K562 (cell line): ENCODE measurements around the gene PCCA. TPM values are rescaled to one million over a fixed set of nuclear protein-coding genes. Genes with fewer than 3 reads are reported as not detected.

Experiments
- ATAC-seq: fragments of 200-7000 bp; cut with Tn5 transposase; 3 replicates; pipeline ENCODE4 v1.9.1; 2020; ENCODE audit warnings: moderate library complexity
- BruUV-seq: library from RNA; stranded (reverse); fragments of 400-500 nt; replicated peaks from 2 replicates; lab custom pipeline; 2021; lab: Mats Ljungman, UMichigan
- CTCF ChIA-PET: fragments of 300-600 bp; formaldehyde crosslinking; extraction: SDS; loops from one replicate; lab custom pipeline; 2021; ENCODE audit warnings: low intra/inter-chr PET ratio; lab: Yijun Ruan, JAX
- POLR2A ChIA-PET: fragments of 300-600, 350-650 bp; sonication (Branson Sonifier 250); formaldehyde crosslinking; extraction: SDS; loops from one replicate; lab custom pipeline; 2021; ENCODE audit warnings: antibody characterized with exemption, inconsistent platforms; lab: Yijun Ruan, JAX
- DNase-seq, 4 experiments: peaks; one replicate each; pipeline versions ENCODE4 v3.0.0 to v3.0.0-alpha.2; 2011 to 2018; ENCODE audit warnings: low spot score in 3 of 4, mixed read lengths in 3 of 4; ENCODE audit errors: extremely low read depth in 1 of 4
- FAIRE-seq: peaks from 2 replicates; lab custom pipeline; 2011; peaks lifted over from hg19 to GRCh38; lab: Jason Lieb, UNC
- H2AFZ ChIP-seq: 2 replicates; pipeline ENCODE4 v1.6.0; 2011; ENCODE audit warnings: low read depth, low read length, control low read depth, inconsistent platforms
- H3K27ac ChIP-seq: fragments of 200-600 bp; 3 replicates; pipeline ENCODE4 v1.8.0; 2011; ENCODE audit warnings: low read depth, mild to moderate bottlenecking, control low read depth, inconsistent platforms, low read length, moderate library complexity, mixed read lengths; ENCODE audit errors: extremely low read depth
- H3K27me3 ChIP-seq, 2 experiments: fragments of 300-600 bp in 1 of 2; 2 replicates in 1 of 2; 3 replicates in 1 of 2; pipeline versions ENCODE4 v1.6.0 to v1.8.0; 2011; ENCODE audit warnings: inconsistent platforms in 2 of 2, low read length in 2 of 2, mild to moderate bottlenecking in 1 of 2, mixed read lengths in 1 of 2, moderate library complexity in 1 of 2; ENCODE audit not compliant: control insufficient read depth in 2 of 2, insufficient read depth in 2 of 2
- H3K36me3 ChIP-seq: fragments of 300-600 bp; 3 replicates; pipeline ENCODE4 v1.8.0; 2011; ENCODE audit warnings: mild to moderate bottlenecking, low read length, inconsistent platforms; ENCODE audit not compliant: control insufficient read depth, insufficient read depth
- H3K4me1 ChIP-seq, 2 experiments: fragments of 200-600 bp in 1 of 2; replicated peaks in 1 of 2; 2 replicates in 1 of 2; 3 replicates in 1 of 2; pipeline versions ENCODE4 v1.5.1 to v1.8.0; 2011; ENCODE audit warnings: inconsistent platforms in 2 of 2, low read length in 2 of 2, mild to moderate bottlenecking in 1 of 2, mixed read lengths in 1 of 2, moderate library complexity in 1 of 2; ENCODE audit not compliant: control insufficient read depth in 2 of 2, insufficient read depth in 2 of 2
- H3K4me2 ChIP-seq: 2 replicates; pipeline ENCODE4 v1.6.1; 2011; ENCODE audit warnings: low read length, control low read depth, inconsistent platforms, mixed read lengths; ENCODE audit not compliant: insufficient read depth
- H3K4me3 ChIP-seq: fragments of 200-600 bp; sonication (generic), shearing (Covaris generic); 2 replicates; pipeline ENCODE4 v1.5.1; 2016; ENCODE audit warnings: control low read depth, inconsistent platforms
- H3K79me2 ChIP-seq: fragments of 200-600 bp; 3 replicates; pipeline ENCODE4 v1.8.0; 2011; ENCODE audit warnings: low read length, inconsistent platforms; ENCODE audit not compliant: control insufficient read depth, insufficient read depth
- H3K9ac ChIP-seq, 2 experiments: 2 replicates each; pipeline versions ENCODE4 v1.6.0 to v1.6.1; 2011; ENCODE audit warnings: low read depth in 2 of 2, low read length in 2 of 2, control low read depth in 1 of 2, inconsistent platforms in 1 of 2, mild to moderate bottlenecking in 1 of 2, mixed read lengths in 1 of 2; ENCODE audit not compliant: insufficient read depth in 1 of 2
- H3K9me1 ChIP-seq: one replicate; pipeline ENCODE4 v1.6.0; 2011; ENCODE audit warnings: inconsistent platforms, mild to moderate bottlenecking, low read length, moderate library complexity; ENCODE audit not compliant: control insufficient read depth, insufficient read depth
- H3K9me3 ChIP-seq: replicated peaks from 2 replicates; pipeline ENCODE4 v1.5.1; 2011; ENCODE audit warnings: low read depth, low read length, inconsistent platforms; ENCODE audit not compliant: control insufficient read depth, insufficient read depth
- H4K20me1 ChIP-seq: replicated peaks from 2 replicates; pipeline ENCODE4 v1.6.1; 2011; ENCODE audit warnings: low read length, inconsistent platforms, mixed read lengths; ENCODE audit not compliant: control insufficient read depth, insufficient read depth
- BRD9 ChIP-seq: fragments of 450-650 bp; IDR thresholded peaks from 2 replicates; pipeline ENCODE4 v1.6.1; 2018; ENCODE audit warnings: low read depth; ENCODE audit not compliant: partially characterized antibody
- DPF2 ChIP-seq: fragments of 450-650 bp; IDR thresholded peaks from 2 replicates; pipeline ENCODE4 v1.6.1; 2016
- E2F3 ChIP-seq: fragments of 250-450 bp; sonication (Bioruptor Pico); IDR thresholded peaks from 2 replicates; pipeline ENCODE4 v1.4.0; 2020; ENCODE audit warnings: mild to moderate bottlenecking
- HOXB6 ChIP-seq: fragments of 250-450 bp; sonication (Bioruptor Pico); IDR thresholded peaks from 2 replicates; pipeline ENCODE4 v1.5.1; 2022; ENCODE audit warnings: mild to moderate bottlenecking, borderline replicate concordance
- JUNB ChIP-seq: fragments of 450-650 bp; formaldehyde crosslinking; conservative IDR thresholded peaks from 2 replicates; pipeline ENCODE4 v1.4.0; 2020; ENCODE audit warnings: mild to moderate bottlenecking
- KLF13 ChIP-seq: fragments of 450-650 bp; IDR thresholded peaks from 2 replicates; pipeline ENCODE4 v1.6.1; 2016; ENCODE audit warnings: missing genetic modification characterization, low read depth, mild to moderate bottlenecking, missing compliant biosample characterization, moderate library complexity, borderline replicate concordance
- KLF16 ChIP-seq: IDR thresholded peaks from 2 replicates; pipeline ENCODE4 v1.6.1; 2016; ENCODE audit warnings: antibody characterized with exemption
- PRDM10 ChIP-seq: fragments of 450-650 bp; IDR thresholded peaks from 2 replicates; pipeline ENCODE4 v1.6.1; 2018; ENCODE audit not compliant: partially characterized antibody
- SNRNP70 ChIP-seq: fragments of 200-400 bp; formaldehyde crosslinking; optimal IDR thresholded peaks from 2 replicates; pipeline ENCODE3; 2017; ENCODE audit warnings: low read depth, low read length
- ZNF253 ChIP-seq: fragments of 250-450 bp; sonication (Bioruptor Pico); conservative IDR thresholded peaks from 2 replicates; pipeline ENCODE4 v1.6.1; 2021; ENCODE audit warnings: mild to moderate bottlenecking
- ZNF57 ChIP-seq: fragments of 450-650 bp; formaldehyde crosslinking; IDR thresholded peaks from 2 replicates; pipeline ENCODE4 v1.4.0; 2020; ENCODE audit warnings: mild to moderate bottlenecking, moderate library complexity
- WGBS: fragments of 100-300 bp; shearing (Covaris generic); methylation state at CpG from one replicate; pipeline ENCODE4 v1.1.6; 2016; ENCODE audit warnings: low coverage, mixed read lengths; ENCODE audit not compliant: insufficient coverage; ENCODE audit errors: missing lambda C conversion rate; 5-methylcytosine and 5-hydroxymethylcytosine counted together
- in situ Hi-C: fragments of 300-500 bp; cut with MboI; formaldehyde crosslinking; loops from 4 replicates; pipeline ENCODE4 v1.15.0; 2018; ENCODE audit warnings: inconsistent platforms, mixed read lengths
- intact Hi-C: fragments of 100-400 bp; cut with micrococcal nuclease; formaldehyde crosslinking; loops from 2 replicates; pipeline ENCODE4 v1.14.2; 2022
- polyA plus RNA-seq, 8 experiments: library from polyadenylated mRNA; depleted of rRNA in 4 of 8; stranded (reverse) in 5 of 8; unstranded in 3 of 8; fragments of >200 nt; fragmentation: Nextera tagmentation in 2 of 8; fragmentation: Illumina TruSeq in 1 of 8; extraction: Ambion mirVana in 2 of 8; extraction: Trizol in 1 of 8; gene quantifications; 2 replicates each; pipeline versions ENCODE4 v1.2.1 to v1.2.3, GENCODE V29; 2011 to 2014; ENCODE audit warnings: inconsistent platforms in 1 of 8, missing spikeins in 1 of 8
- total RNA-seq, 7 experiments: library from RNA; depleted of rRNA in 6 of 7; stranded (reverse); fragments of >200 nt in 6 of 7; fragmentation: Illumina TruSeq in 2 of 7; extraction: Trizol in 2 of 7; gene quantifications; 2 replicates each; pipeline versions ENCODE4 v1.2.1 to v1.2.3, GENCODE V29; 2011 to 2021; ENCODE audit warnings: low replicate concordance in 1 of 7

Gene PCCA
- total and polyA plus RNA-seq, 9 of the 15 experiments (the other 6 are each of a cell fraction or from before 2014, with no cell fraction given): 5.2 to 14.1 (median 9.7) TPM

- TF ChIP-seq KLF13 (tag) (no peak), KLF16 (no peak), BRD9 (no peak), HOXB6 (CRISPR knock-in tag) (no peak), ZNF253 (CRISPR knock-in tag) (no peak), SNRNP70 (no peak), ZNF57 (CRISPR knock-in tag) (no peak), DPF2 (no peak), PRDM10 (no peak), JUNB (CRISPR knock-in tag) (no peak), E2F3 (CRISPR knock-in tag) (no peak)
- H3K9ac ChIP-seq: no peak overlapping the region
- H3K4me2 ChIP-seq: no peak overlapping the region
- no peaks in the 10 kb centered on the region for H3K36me3 ChIP-seq
- H4K20me1 ChIP-seq: no peaks in the 10 kb centered on the region; the same call in 1 of the 2 replicates
- intact Hi-C loops (no loop called here), in situ Hi-C loops (no loop called here)
- no peak overlapping the region for H3K4me3 ChIP-seq
- no peaks in the 10 kb centered on the region for H3K27me3 ChIP-seq
- H3K79me2 ChIP-seq: no peaks in the 10 kb centered on the region
- WGBS: 48% methylated on average over 5 of the region's 5 CpGs
- ATAC-seq (no peak), FAIRE-seq (no peak), DNase-seq (no peak)
- no peak overlapping the region for H3K27ac ChIP-seq
- H3K9me3 ChIP-seq: no peaks in the 10 kb centered on the region
- ChIA-PET POLR2A (no interaction called here), CTCF (no interaction called here)
- H3K4me1 ChIP-seq: no peaks in the 10 kb centered on the region
- H2AFZ ChIP-seq: no peak overlapping the region
- no TSS peak for BruUV-seq
- H3K9me1 ChIP-seq: no peaks in the 10 kb centered on the region
Observed at GRCh38 chr13:100175803-100176182, 86.9 kb downstream of the PCCA start.
